ENCODE results near the gene MMP11.

Gene MMP11

GRCh38 chr22:23760056-23760455 is 12.6 kb upstream of the MMP11 start:
- DNase-seq (ENCODE audit: low read depth): no peak

- DNase-seq (ENCODE audit: low read depth): no peak
Observed at GRCh38 chr22:23762842-23763578, 9.6 kb upstream of the MMP11 start, which contains the start of gene C22orf15. C22orf15 (plus strand) TSS chr22:23762990; CDS start chr22:23763307, 317 bp downstream.

- DNase-seq (ENCODE audit: low read depth): peak; percentile 48
Observed at GRCh38 chr22:23763579-23763945, 9.1 kb upstream of the MMP11 start.

- no peak for DNase-seq (ENCODE audit: low read depth)
Observed at GRCh38 chr22:23763954-23764353, 8.7 kb upstream of the MMP11 start.

GRCh38 chr22:23764899-23765881 is 7.5 kb upstream of the MMP11 start:
- no peak for DNase-seq (ENCODE audit: low read depth)

- no peak for DNase-seq (ENCODE audit: low read depth)
Observed at GRCh38 chr22:23767303-23767672, 5.4 kb upstream of the MMP11 start.

GRCh38 chr22:23767673-23768548 is 4.7 kb upstream of the MMP11 start, which contains the start of gene CHCHD10:
CHCHD10 (minus strand) TSS chr22:23767972; CDS start chr22:23767874, 98 bp downstream.
- DNase-seq (ENCODE audit: low read depth): peak; percentile 70

- DNase-seq (ENCODE audit: low read depth): no peak
Observed at GRCh38 chr22:23769321-23769965, 3.2 kb upstream of the MMP11 start.

GRCh38 chr22:23772315-23772648 is 367 bp upstream of the MMP11 start:
- no peak for DNase-seq (ENCODE audit: low read depth)

GRCh38 chr22:23773483-23774113 is 949 bp downstream of the MMP11 start:
- DNase-seq (ENCODE audit: low read depth): no peak

GRCh38 chr22:23774114-23774921 is 1.7 kb downstream of the MMP11 start:
- DNase-seq (ENCODE audit: low read depth): no peak

GRCh38 chr22:23774922-23775436 is 2.3 kb downstream of the MMP11 start:
- no peak for DNase-seq (ENCODE audit: low read depth)

- DNase-seq (ENCODE audit: low read depth): no peak
Observed at GRCh38 chr22:23775779-23776375, 3.2 kb downstream of the MMP11 start.

GRCh38 chr22:23777776-23778576 is 5.3 kb downstream of the MMP11 start:
- DNase-seq (ENCODE audit: low read depth): no peak

- no peak for DNase-seq (ENCODE audit: low read depth)
Observed at GRCh38 chr22:23778577-23778900, 5.9 kb downstream of the MMP11 start.

GRCh38 chr22:23779083-23779482 is 6.4 kb downstream of the MMP11 start:
- DNase-seq (ENCODE audit: low read depth): no peak

GRCh38 chr22:23779731-23780130 is 7.1 kb downstream of the MMP11 start:
- no peak for DNase-seq (ENCODE audit: low read depth)

GRCh38 chr22:23780146-23780748 is 7.6 kb downstream of the MMP11 start:
- no peak for DNase-seq (ENCODE audit: low read depth)

Measured in activated T-cell treated with anti-CD3 and anti-CD28 coated beads for 1 hour (primary cell).